Endothelial cell of umbilical vein (primary cell): ENCODE data around the gene FAM120B. TPM values are rescaled to one million over a fixed set of nuclear protein-coding genes. Genes with fewer than 3 reads are reported as not detected.

Experiments
- BruUV-seq: library from RNA; stranded (reverse); fragments of 400-500 nt; replicated peaks from 2 replicates; lab custom pipeline; 2021; lab: Mats Ljungman, UMichigan
- CTCF ChIA-PET: fragments of 300-600, 350-600 bp; sonication (Branson Sonifier 250); formaldehyde crosslinking; loops from one replicate; lab custom pipeline; 2021; ENCODE audit warnings: antibody characterized with exemption, inconsistent platforms; lab: Charles Lee
- POLR2A ChIA-PET: fragments of 300-600, 350-600 bp; sonication (Branson Sonifier 250); formaldehyde crosslinking; loops from one replicate; lab custom pipeline; 2021; ENCODE audit warnings: antibody characterized with exemption, inconsistent platforms; lab: Charles Lee
- DNase-seq: peaks from one replicate; pipeline ENCODE4 v3.0.0-alpha.2; 2011; ENCODE audit warnings: low read depth, low spot score
- FAIRE-seq: peaks from 2 replicates; lab custom pipeline; 2011; peaks lifted over from hg19 to GRCh38; lab: Jason Lieb, UNC
- H2AFZ ChIP-seq: 2 replicates; pipeline ENCODE4 v1.6.0; 2012; ENCODE audit warnings: low read depth, low read length, control low read depth, inconsistent platforms
- H3K27ac ChIP-seq: 2 replicates; pipeline ENCODE4 v1.5.1; 2011; ENCODE audit warnings: low read depth, mild to moderate bottlenecking, control low read depth, low read length, moderate library complexity; ENCODE audit not compliant: insufficient read depth
- H3K27me3 ChIP-seq, 2 experiments: 2 replicates each; pipeline versions ENCODE4 v1.6.0 to v1.6.1; 2011; ENCODE audit warnings: low read length in 2 of 2, mixed read lengths in 1 of 2; ENCODE audit not compliant: control insufficient read depth in 2 of 2, insufficient read depth in 2 of 2
- H3K36me3 ChIP-seq, 2 experiments: 2 replicates in 1 of 2; 3 replicates in 1 of 2; pipeline ENCODE4 v1.5.1; 2011; ENCODE audit warnings: low read length in 2 of 2, mild to moderate bottlenecking in 1 of 2, moderate library complexity in 1 of 2; ENCODE audit not compliant: control insufficient read depth in 2 of 2, insufficient read depth in 2 of 2; ENCODE audit errors: extremely low read depth in 1 of 2
- H3K4me1 ChIP-seq: 3 replicates; pipeline ENCODE4 v1.5.1; 2011; ENCODE audit warnings: mild to moderate bottlenecking, low read length; ENCODE audit not compliant: control insufficient read depth, insufficient read depth; ENCODE audit errors: extremely low read depth
- H3K4me2 ChIP-seq: 2 replicates; pipeline ENCODE4 v1.6.1; 2011; ENCODE audit warnings: low read length, control low read depth, mixed read lengths; ENCODE audit not compliant: insufficient read depth
- H3K4me3 ChIP-seq, 3 experiments: fragments of 200-600 bp in 1 of 3; sonication (generic), shearing (Covaris generic) in 1 of 3; replicated peaks in 1 of 3; 2 replicates each; pipeline ENCODE4 v1.5.1; 2011 to 2016; ENCODE audit warnings: control low read depth in 3 of 3, low read length in 3 of 3, mild to moderate bottlenecking in 2 of 3, inconsistent platforms in 1 of 3, low read depth in 1 of 3, moderate library complexity in 1 of 3; ENCODE audit not compliant: insufficient read depth in 1 of 3
- H3K79me2 ChIP-seq: 2 replicates; pipeline ENCODE4 v1.6.0; 2012; ENCODE audit warnings: low read length, inconsistent platforms; ENCODE audit not compliant: control insufficient read depth, insufficient read depth
- H3K9ac ChIP-seq: replicated peaks from 2 replicates; pipeline ENCODE3; 2011; ENCODE audit warnings: low read length, control low read depth; ENCODE audit not compliant: insufficient read depth; ENCODE audit errors: extremely low read depth
- H3K9me1 ChIP-seq: replicated peaks from 3 replicates; pipeline ENCODE4 v1.6.0; 2011; ENCODE audit warnings: mild to moderate bottlenecking, low read length; ENCODE audit not compliant: control insufficient read depth, insufficient read depth; ENCODE audit errors: extremely low read depth
- H3K9me3 ChIP-seq: replicated peaks from 2 replicates; pipeline ENCODE4 v1.5.1; 2012; ENCODE audit warnings: low read length, inconsistent platforms; ENCODE audit not compliant: control insufficient read depth, insufficient read depth
- H4K20me1 ChIP-seq: replicated peaks from 2 replicates; pipeline ENCODE3; 2011; ENCODE audit warnings: mild to moderate bottlenecking, low read length; ENCODE audit not compliant: control insufficient read depth, insufficient read depth; ENCODE audit errors: extremely low read depth
- EZH2 ChIP-seq: IDR thresholded peaks from 2 replicates; pipeline ENCODE4 v1.6.1; 2012; ENCODE audit warnings: borderline replicate concordance, low read depth, mild to moderate bottlenecking, moderate library complexity, low read length, inconsistent platforms; ENCODE audit not compliant: severe bottlenecking
- FOS ChIP-seq: IDR thresholded peaks from 2 replicates; pipeline ENCODE4 v1.6.1; 2011; ENCODE audit warnings: mild to moderate bottlenecking, low read length, moderate library complexity, borderline replicate concordance; ENCODE audit not compliant: insufficient read depth
- GATA2 ChIP-seq: IDR thresholded peaks from 2 replicates; pipeline ENCODE4 v1.7.0; 2011; ENCODE audit warnings: low read depth, mild to moderate bottlenecking, moderate library complexity, mixed read lengths, low read length; ENCODE audit not compliant: insufficient read length, insufficient read depth
- JUN ChIP-seq: IDR thresholded peaks from 2 replicates; pipeline ENCODE4 v1.6.1; 2011; ENCODE audit warnings: borderline replicate concordance, low read depth; ENCODE audit not compliant: insufficient read length, insufficient read depth
- MAX ChIP-seq: IDR thresholded peaks from 2 replicates; pipeline ENCODE4 v1.6.1; 2011; ENCODE audit not compliant: insufficient read depth, insufficient read length
- MYC ChIP-seq: IDR thresholded peaks from one replicate; pipeline ENCODE4 v1.6.1; 2011; ENCODE audit warnings: mild to moderate bottlenecking, low read depth, low read length
- POLR2A ChIP-seq: IDR thresholded peaks from 2 replicates; pipeline ENCODE4 v1.6.1; 2012; ENCODE audit warnings: low read depth, mild to moderate bottlenecking, control low read depth, low read length
- dilution Hi-C: fragments of 300-500 bp; cut with MboI; formaldehyde crosslinking; loops from one replicate; pipeline ENCODE4 v1.15.0; 2019; ENCODE audit warnings: low sequenced_read_pairs; ENCODE audit not compliant: extremely low pct_ligation_motif_present
- intact Hi-C: fragments of 100-400 bp; cut with micrococcal nuclease; formaldehyde crosslinking; loops from one replicate; pipeline ENCODE4 v1.10.0; 2022
- polyA plus RNA-seq, 4 experiments: library from polyadenylated mRNA; depleted of rRNA in 3 of 4; stranded (reverse) in 3 of 4; unstranded in 1 of 4; fragments of >200 nt; gene quantifications; 2 replicates each; pipeline versions ENCODE4 v1.2.1 to v1.2.3, GENCODE V29; 2011 to 2012; ENCODE audit warnings: missing spikeins in 1 of 4
- total RNA-seq: library from RNA; stranded (reverse); gene quantifications from 2 replicates; pipeline ENCODE4 v1.2.3, GENCODE V29; 2021
- TF ChIP-seq, protein P1 (sequence below), 2 donors: IDR thresholded peaks; 1 replicate in 1 of 2; 2 replicates in 1 of 2; pipeline ENCODE4 v1.5.1; 2011; ENCODE audit warnings: low read length in 2 of 2, mild to moderate bottlenecking in 2 of 2, moderate library complexity in 2 of 2, control low read depth in 1 of 2, inconsistent platforms in 1 of 2, low read depth in 1 of 2; ENCODE audit not compliant: insufficient read depth in 1 of 2; ENCODE audit errors: extremely low read depth in 1 of 2

The FAM120B gene
- total and polyA plus RNA-seq, 2 donors (not counting 3 experiments of a cell fraction or from before 2014, with no cell fraction given): 10.8 to 28.2 TPM

- Histone ChIP-seq H3K27me3 (no peaks in the 10 kb centered on the region), H3K9ac (no peak overlapping the region), H3K36me3 (no peaks in the 10 kb centered on the region), H3K9me3 (no peaks in the 10 kb centered on the region), H3K4me3 (no peak overlapping the region), H4K20me1 (no peaks in the 10 kb centered on the region), H3K4me1 (peaks cover 8% of the 10 kb centered on the region), H3K27ac (no peak overlapping the region), H3K4me2 (no peak overlapping the region), H2AFZ (no peak overlapping the region), H3K79me2 (peaks cover 57% of the 10 kb centered on the region), H3K9me1 (no peaks in the 10 kb centered on the region)
- ChIA-PET CTCF (no interaction called here), POLR2A (no interaction called here)
- DNase-seq: no peak
- FAIRE-seq: no peak
- TF ChIP-seq MYC: no peak
- no peak for TF ChIP-seq MAX
- no peak for TF ChIP-seq POLR2A
- TF ChIP-seq FOS: no peak
- no peak for TF ChIP-seq EZH2
- TF ChIP-seq GATA2: no peak
- TF ChIP-seq JUN: no peak
- TF ChIP-seq, protein P1, sequence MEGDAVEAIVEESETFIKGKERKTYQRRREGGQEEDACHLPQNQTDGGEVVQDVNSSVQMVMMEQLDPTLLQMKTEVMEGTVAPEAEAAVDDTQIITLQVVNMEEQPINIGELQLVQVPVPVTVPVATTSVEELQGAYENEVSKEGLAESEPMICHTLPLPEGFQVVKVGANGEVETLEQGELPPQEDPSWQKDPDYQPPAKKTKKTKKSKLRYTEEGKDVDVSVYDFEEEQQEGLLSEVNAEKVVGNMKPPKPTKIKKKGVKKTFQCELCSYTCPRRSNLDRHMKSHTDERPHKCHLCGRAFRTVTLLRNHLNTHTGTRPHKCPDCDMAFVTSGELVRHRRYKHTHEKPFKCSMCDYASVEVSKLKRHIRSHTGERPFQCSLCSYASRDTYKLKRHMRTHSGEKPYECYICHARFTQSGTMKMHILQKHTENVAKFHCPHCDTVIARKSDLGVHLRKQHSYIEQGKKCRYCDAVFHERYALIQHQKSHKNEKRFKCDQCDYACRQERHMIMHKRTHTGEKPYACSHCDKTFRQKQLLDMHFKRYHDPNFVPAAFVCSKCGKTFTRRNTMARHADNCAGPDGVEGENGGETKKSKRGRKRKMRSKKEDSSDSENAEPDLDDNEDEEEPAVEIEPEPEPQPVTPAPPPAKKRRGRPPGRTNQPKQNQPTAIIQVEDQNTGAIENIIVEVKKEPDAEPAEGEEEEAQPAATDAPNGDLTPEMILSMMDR (IDR thresholded peaks at IDR 0.05; ENCODE audit: extremely low read depth in 1 of 2, insufficient read depth in 1 of 2, low read depth in 1 of 2, low read length in 2 of 2): no peak
- dilution Hi-C loops: no loop called here
- BruUV-seq: no TSS peak
- intact Hi-C loops: no loop called here
Measured at GRCh38 chr6:170313716-170314295, 7.2 kb downstream of the FAM120B start.
